WERI-Rb-1 (cell line): Measurements from ENCODE around the gene TLR4.

ENCODE experiments used
- DNase-seq: peaks from one replicate; pipeline ENCODE4 v3.0.0-alpha.2; 2020
- H3K27ac ChIP-seq: fragments of 250-450 bp; sonication (Bioruptor Pico); 2 replicates; pipeline ENCODE4 v1.5.1; 2020; ENCODE audit warnings: mild to moderate bottlenecking, moderate library complexity
- H3K27me3 ChIP-seq: fragments of 250-450 bp; sonication (Bioruptor Pico); 2 replicates; pipeline ENCODE4 v1.5.1; 2021; ENCODE audit warnings: mild to moderate bottlenecking, low read depth, moderate library complexity; ENCODE audit not compliant: insufficient read depth, severe bottlenecking
- H3K36me3 ChIP-seq: fragments of 250-450 bp; sonication (Bioruptor Pico); 2 replicates; pipeline ENCODE4 v1.5.1; 2020; ENCODE audit warnings: mild to moderate bottlenecking, moderate library complexity
- H3K4me3 ChIP-seq: 2 replicates; pipeline ENCODE4 v1.5.1; 2011; ENCODE audit warnings: low read depth, mild to moderate bottlenecking, control low read depth, low read length
- H3K9me3 ChIP-seq: fragments of 250-450 bp; sonication (Bioruptor Pico); 2 replicates; pipeline ENCODE4 v1.5.1; 2021; ENCODE audit warnings: mild to moderate bottlenecking, moderate library complexity; ENCODE audit not compliant: severe bottlenecking
- CTCF ChIP-seq: IDR thresholded peaks from 2 replicates; pipeline ENCODE4 v1.5.1; 2011; ENCODE audit warnings: low read depth, mild to moderate bottlenecking, control low read depth, inconsistent platforms, low read length

TLR4 gene

GRCh38 chr9:117715411-117715989 lies 11.3 kb downstream of the TLR4 start:
- no peaks in the 10 kb centered on the region for H3K9me3 ChIP-seq
- DNase-seq, result no peak
- no peak overlapping the region for H3K27ac ChIP-seq
- no peaks in the 10 kb centered on the region for H3K27me3 ChIP-seq
- no peaks in the 10 kb centered on the region for H3K36me3 ChIP-seq
- TF ChIP-seq CTCF, result no peak
- no peak overlapping the region for H3K4me3 ChIP-seq

GRCh38 chr9:117718085-117718484 lies 13.9 kb downstream of the TLR4 start:
- H3K4me3 ChIP-seq, result no peak overlapping the region
- TF ChIP-seq CTCF, result no peak
- DNase-seq, result no peak
- no peaks in the 10 kb centered on the region for H3K36me3 ChIP-seq
- H3K9me3 ChIP-seq, result no peaks in the 10 kb centered on the region
- H3K27ac ChIP-seq, result no peak overlapping the region
- no peaks in the 10 kb centered on the region for H3K27me3 ChIP-seq

GRCh38 chr9:117718701-117719100 lies 14.5 kb downstream of the TLR4 start:
- DNase-seq, result no peak
- Histone ChIP-seq H3K27ac (no peak overlapping the region), H3K4me3 (no peak overlapping the region), H3K27me3 (no peaks in the 10 kb centered on the region), H3K36me3 (no peaks in the 10 kb centered on the region), H3K9me3 (no peaks in the 10 kb centered on the region)
- TF ChIP-seq CTCF, result no peak

- Histone ChIP-seq H3K36me3 (no peaks in the 10 kb centered on the region), H3K27ac (no peak overlapping the region), H3K4me3 (no peak overlapping the region), H3K9me3 (no peaks in the 10 kb centered on the region), H3K27me3 (no peaks in the 10 kb centered on the region)
- TF ChIP-seq CTCF, result no peak
- no peak for DNase-seq
These were observed 15.1 kb downstream of the TLR4 start for GRCh38 chr9:117719161-117719920.

- no peak for TF ChIP-seq CTCF
- Histone ChIP-seq H3K9me3 (no peaks in the 10 kb centered on the region), H3K4me3 (no peak overlapping the region), H3K27me3 (no peaks in the 10 kb centered on the region), H3K36me3 (no peaks in the 10 kb centered on the region), H3K27ac (no peak overlapping the region)
- no peak for DNase-seq
These were observed 15.9 kb downstream of the TLR4 start for GRCh38 chr9:117720066-117720465.
